ENCODE measurements around the gene WWOX.

The WWOX gene

GRCh38 chr16:78256686-78257375, 157.4 kb downstream of the WWOX start:
- no peak overlapping the region for H3K27ac Mint-ChIP-seq
- no peaks in the 10 kb centered on the region for H3K27me3 Mint-ChIP-seq (ENCODE audit: low read depth)
- no peaks in the 10 kb centered on the region for H3K9me3 Mint-ChIP-seq
- no peaks in the 10 kb centered on the region for H3K4me1 Mint-ChIP-seq (ENCODE audit: low read depth)
- H3K4me3 Mint-ChIP-seq = no peak overlapping the region
- no peaks in the 10 kb centered on the region for H3K36me3 Mint-ChIP-seq (ENCODE audit: low read depth)

DNA sequence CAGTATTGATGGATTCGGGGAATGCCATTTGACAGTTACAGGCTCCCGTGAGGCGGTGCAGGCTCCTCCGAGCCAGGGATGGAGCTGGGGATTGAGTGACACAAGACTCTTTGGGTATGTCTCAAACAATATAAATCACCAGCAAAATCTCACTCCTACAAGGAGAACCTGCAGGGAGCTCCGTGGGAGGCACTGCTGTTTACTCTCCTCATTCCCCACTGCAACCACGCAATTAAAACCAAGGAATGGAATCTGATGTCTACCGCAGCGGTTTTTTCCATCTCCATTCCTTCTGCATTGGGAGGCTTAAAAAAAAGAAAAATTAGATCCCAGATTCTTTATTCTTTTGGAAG, 157.9 kb downstream of the WWOX start:
- Mint-ChIP-seq H3K27ac (no peak overlapping the region), H3K4me1 (ENCODE audit: low read depth) (no peaks in the 10 kb centered on the region), H3K9me3 (no peaks in the 10 kb centered on the region), H3K36me3 (ENCODE audit: low read depth) (no peaks in the 10 kb centered on the region), H3K27me3 (ENCODE audit: low read depth) (no peaks in the 10 kb centered on the region), H3K4me3 (no peak overlapping the region)

- Mint-ChIP-seq H3K36me3 (ENCODE audit: low read depth) (no peaks in the 10 kb centered on the region), H3K9me3 (no peaks in the 10 kb centered on the region), H3K4me3 (no peak overlapping the region), H3K4me1 (ENCODE audit: low read depth) (no peaks in the 10 kb centered on the region), H3K27me3 (ENCODE audit: low read depth) (no peaks in the 10 kb centered on the region), H3K27ac (no peak overlapping the region)
These were observed 159.1 kb downstream of the WWOX start for GRCh38 chr16:78258375-78259065.

DNA sequence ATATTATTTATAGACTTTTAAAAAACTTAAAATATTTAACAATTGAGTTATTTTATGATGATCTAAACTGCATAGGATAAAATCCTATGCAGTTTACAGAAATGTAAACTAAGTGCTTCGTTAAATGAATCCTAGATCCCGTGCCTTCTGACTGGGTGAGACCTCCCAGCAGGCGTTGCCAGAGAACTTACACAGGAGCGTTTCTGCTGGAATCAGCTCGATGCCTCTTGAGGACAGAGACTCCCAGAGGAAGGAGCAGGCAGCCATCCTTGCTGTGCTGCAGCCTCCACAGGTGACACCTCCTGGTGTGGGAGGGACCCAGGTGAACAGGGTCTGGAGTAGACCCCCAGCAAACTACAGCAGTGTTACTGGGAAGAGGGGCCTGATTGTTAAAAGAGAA, 160.4 kb downstream of the WWOX start:
- H3K4me3 Mint-ChIP-seq = no peak overlapping the region
- H3K9me3 Mint-ChIP-seq = no peaks in the 10 kb centered on the region
- no peaks in the 10 kb centered on the region for H3K4me1 Mint-ChIP-seq (ENCODE audit: low read depth)
- no peaks in the 10 kb centered on the region for H3K36me3 Mint-ChIP-seq (ENCODE audit: low read depth)
- H3K27me3 Mint-ChIP-seq (ENCODE audit: low read depth) = no peaks in the 10 kb centered on the region
- H3K27ac Mint-ChIP-seq = no peak overlapping the region

- H3K27me3 Mint-ChIP-seq (ENCODE audit: low read depth) = no peaks in the 10 kb centered on the region
- no peaks in the 10 kb centered on the region for H3K9me3 Mint-ChIP-seq
- H3K4me3 Mint-ChIP-seq = no peak overlapping the region
- no peak overlapping the region for H3K27ac Mint-ChIP-seq
- H3K36me3 Mint-ChIP-seq (ENCODE audit: low read depth) = no peaks in the 10 kb centered on the region
- no peaks in the 10 kb centered on the region for H3K4me1 Mint-ChIP-seq (ENCODE audit: low read depth)
These were observed 165.2 kb downstream of the WWOX start for GRCh38 chr16:78264642-78265041.

DNA sequence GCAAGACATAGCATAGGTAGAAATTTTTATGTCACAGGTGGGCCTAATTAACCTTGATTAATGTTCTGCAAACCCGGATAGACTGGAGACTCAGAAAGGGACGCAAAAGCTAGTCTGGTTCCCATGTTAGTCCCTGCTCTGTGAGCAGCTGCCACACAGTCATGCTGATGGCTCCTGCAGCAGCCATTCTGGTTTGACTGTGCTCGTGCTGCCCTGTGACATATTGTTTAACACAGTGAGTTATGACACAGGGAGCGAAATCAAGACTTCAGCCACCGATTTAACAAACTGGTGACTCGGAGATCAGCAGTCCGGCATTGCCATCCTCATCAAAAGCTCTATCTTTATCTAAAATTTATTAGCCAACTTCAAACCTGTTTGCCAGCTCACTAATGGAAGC, 169.8 kb downstream of the WWOX start:
- Mint-ChIP-seq H3K27ac (no peak overlapping the region), H3K9me3 (peaks cover 6% of the 10 kb centered on the region), H3K27me3 (ENCODE audit: low read depth) (no peaks in the 10 kb centered on the region)

GRCh38 chr16:78271981-78272380, 172.5 kb downstream of the WWOX start:
- no peak overlapping the region for H3K27ac Mint-ChIP-seq
- no peak overlapping the region for H3K4me3 Mint-ChIP-seq
- H3K36me3 Mint-ChIP-seq (ENCODE audit: low read depth) = no peaks in the 10 kb centered on the region
- no peaks in the 10 kb centered on the region for H3K4me1 Mint-ChIP-seq (ENCODE audit: low read depth)
- H3K27me3 Mint-ChIP-seq (ENCODE audit: low read depth) = no peaks in the 10 kb centered on the region
- peaks cover 6% of the 10 kb centered on the region for H3K9me3 Mint-ChIP-seq

More for the DNA sequence above, 169.8 kb downstream of the WWOX start:
- H3K36me3 Mint-ChIP-seq (ENCODE audit: low read depth) = no peaks in the 10 kb centered on the region
- no peak overlapping the region for H3K4me3 Mint-ChIP-seq
- no peaks in the 10 kb centered on the region for H3K4me1 Mint-ChIP-seq (ENCODE audit: low read depth)

- Mint-ChIP-seq H3K27me3 (ENCODE audit: low read depth) (no peaks in the 10 kb centered on the region), H3K27ac (no peak overlapping the region), H3K9me3 (peaks cover 6% of the 10 kb centered on the region), H3K4me1 (ENCODE audit: low read depth) (no peaks in the 10 kb centered on the region), H3K36me3 (ENCODE audit: low read depth) (no peaks in the 10 kb centered on the region), H3K4me3 (no peak overlapping the region)
These were observed 175.3 kb downstream of the WWOX start for GRCh38 chr16:78274771-78275170.

DNA sequence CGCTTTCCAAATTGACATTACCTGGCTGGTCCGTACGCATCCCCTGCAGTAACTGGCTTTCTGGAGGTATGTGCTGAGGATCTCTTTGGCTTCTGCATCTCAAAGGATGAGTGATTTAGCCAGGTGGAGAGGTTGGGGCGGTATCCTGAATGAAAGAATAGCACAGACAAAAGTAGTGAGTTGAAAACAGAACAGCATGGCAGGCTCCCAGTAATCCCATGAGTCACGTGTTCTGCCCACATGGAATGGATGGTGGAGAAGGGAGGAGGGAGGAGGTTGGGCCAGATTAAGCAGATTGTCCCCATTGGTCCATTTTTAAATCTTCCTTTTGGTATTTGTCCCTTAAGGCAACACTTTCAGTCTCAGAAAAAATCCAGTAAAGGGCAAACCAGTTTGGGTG, 176.0 kb downstream of the WWOX start:
- H3K4me1 Mint-ChIP-seq (ENCODE audit: low read depth) = no peaks in the 10 kb centered on the region
- H3K36me3 Mint-ChIP-seq (ENCODE audit: low read depth) = no peaks in the 10 kb centered on the region
- H3K4me3 Mint-ChIP-seq = no peak overlapping the region
- no peak overlapping the region for H3K27ac Mint-ChIP-seq
- no peaks in the 10 kb centered on the region for H3K27me3 Mint-ChIP-seq (ENCODE audit: low read depth)
- peaks cover 6% of the 10 kb centered on the region for H3K9me3 Mint-ChIP-seq

DNA sequence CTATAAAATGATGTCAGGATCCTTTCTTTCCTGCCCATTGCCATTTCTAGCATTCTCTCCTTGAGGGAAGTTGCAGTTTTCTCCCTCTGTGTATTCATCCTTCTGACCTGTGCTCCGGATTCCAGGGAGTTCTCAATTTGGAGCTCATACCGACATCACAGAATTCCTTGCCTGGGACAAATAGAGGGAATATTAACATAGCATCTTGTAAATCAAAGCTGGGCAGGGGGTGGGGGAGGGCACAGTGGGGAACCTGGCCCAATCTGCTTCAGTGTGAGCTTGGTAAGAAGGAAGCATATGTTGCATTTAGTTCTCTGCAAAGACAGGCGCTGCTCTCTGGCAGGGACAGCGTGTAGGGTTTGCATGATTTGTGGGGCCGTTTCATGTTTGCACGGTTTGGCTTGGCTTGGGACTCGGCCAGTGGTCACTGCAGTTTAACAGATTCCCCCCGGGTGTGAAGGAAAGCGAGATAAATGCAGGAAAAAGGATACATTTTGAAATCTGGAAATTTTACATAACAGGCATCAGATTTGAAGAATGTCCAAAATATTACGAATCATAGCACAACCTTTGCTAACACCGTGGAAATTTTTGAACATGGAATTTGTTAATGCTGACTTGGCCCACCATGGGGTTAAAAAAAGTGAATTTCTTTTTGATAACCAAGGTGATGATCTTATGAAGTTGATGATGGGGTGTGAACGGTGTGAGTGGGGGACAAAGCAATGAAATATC, 178.0 kb downstream of the WWOX start:
- no peaks in the 10 kb centered on the region for H3K9me3 Mint-ChIP-seq
- no peaks in the 10 kb centered on the region for H3K36me3 Mint-ChIP-seq (ENCODE audit: low read depth)
- H3K4me1 Mint-ChIP-seq (ENCODE audit: low read depth) = no peaks in the 10 kb centered on the region
- no peaks in the 10 kb centered on the region for H3K27me3 Mint-ChIP-seq (ENCODE audit: low read depth)
- H3K27ac Mint-ChIP-seq = no peak overlapping the region
- no peak overlapping the region for H3K4me3 Mint-ChIP-seq

DNA sequence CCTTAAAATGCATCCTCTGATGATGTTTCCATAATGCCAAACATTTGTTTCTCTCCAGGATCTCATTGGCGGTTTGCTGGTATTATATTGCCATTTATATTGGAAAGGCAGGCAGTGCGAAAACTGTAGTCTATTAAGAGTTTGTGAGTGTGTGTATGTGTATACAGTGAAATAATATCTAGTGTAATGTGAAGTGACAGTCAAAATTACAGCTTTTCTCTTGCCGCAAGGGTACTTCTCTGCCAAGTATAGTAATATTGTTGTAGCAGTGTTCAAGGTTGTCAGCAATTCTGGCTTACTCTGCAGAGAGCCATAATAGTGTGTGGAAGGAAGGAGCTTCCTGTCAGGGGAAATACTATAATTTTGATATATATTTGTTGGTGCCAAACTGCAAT, 178.6 kb downstream of the WWOX start:
- no peaks in the 10 kb centered on the region for H3K36me3 Mint-ChIP-seq (ENCODE audit: low read depth)
- no peaks in the 10 kb centered on the region for H3K9me3 Mint-ChIP-seq
- no peak overlapping the region for H3K27ac Mint-ChIP-seq
- H3K4me3 Mint-ChIP-seq = no peak overlapping the region
- H3K27me3 Mint-ChIP-seq (ENCODE audit: low read depth) = no peaks in the 10 kb centered on the region
- no peaks in the 10 kb centered on the region for H3K4me1 Mint-ChIP-seq (ENCODE audit: low read depth)

DNA sequence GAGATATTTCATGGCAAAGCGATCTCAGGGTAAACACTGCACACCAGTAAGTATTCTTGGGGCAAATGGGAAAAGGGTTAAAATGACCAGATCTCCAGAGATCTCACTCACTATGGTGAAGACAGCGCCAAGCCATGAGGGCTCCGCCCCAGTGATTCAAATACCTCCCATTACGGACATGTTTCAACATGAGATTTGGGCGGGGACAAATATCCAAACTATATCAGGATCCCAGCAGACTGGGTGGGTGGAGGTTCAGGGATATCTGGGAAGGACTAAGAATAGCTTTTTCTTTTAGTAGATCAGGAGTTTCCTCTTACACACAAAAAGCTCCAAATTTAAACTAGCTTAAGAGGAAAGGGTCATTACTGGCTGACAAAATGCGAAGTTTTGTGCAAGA, 181.7 kb downstream of the WWOX start:
- no peaks in the 10 kb centered on the region for H3K4me1 Mint-ChIP-seq (ENCODE audit: low read depth)

DNA sequence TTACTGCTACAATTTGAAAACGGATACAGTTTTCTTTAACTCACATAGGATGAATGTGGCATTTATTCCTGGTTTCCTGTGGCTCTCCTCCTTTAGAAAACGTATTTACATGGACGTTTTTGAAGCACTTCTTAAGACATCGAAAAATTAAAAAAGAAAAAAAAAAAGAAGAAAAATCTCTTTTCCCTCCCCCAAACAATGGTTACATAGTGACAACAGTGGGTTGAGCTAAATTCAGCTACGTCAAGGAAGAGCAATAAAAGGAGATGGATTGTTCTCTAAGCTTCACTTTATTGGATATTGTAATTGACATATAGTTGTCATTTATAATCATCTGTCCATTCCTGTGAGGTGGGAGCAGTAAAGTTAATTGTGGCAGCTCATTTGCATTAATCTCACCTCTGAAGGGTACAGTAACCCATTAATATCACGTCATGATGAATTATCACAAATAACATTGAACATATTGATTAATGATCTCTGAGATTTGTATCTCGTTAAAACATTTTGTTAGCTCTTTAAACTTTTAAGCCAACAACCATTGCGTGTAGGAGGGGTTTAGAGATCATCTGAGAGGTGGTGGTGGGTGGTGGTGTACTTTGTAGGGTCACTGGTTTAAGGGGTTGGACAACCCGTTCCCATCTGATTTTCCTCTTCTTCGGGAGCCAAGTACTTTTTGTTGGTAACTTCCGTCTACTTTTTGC, 184.2 kb downstream of the WWOX start:
- H3K27me3 Mint-ChIP-seq (ENCODE audit: low read depth) = no peaks in the 10 kb centered on the region
- no peaks in the 10 kb centered on the region for H3K4me1 Mint-ChIP-seq (ENCODE audit: low read depth)
- H3K4me3 Mint-ChIP-seq = no peak overlapping the region
- no peaks in the 10 kb centered on the region for H3K9me3 Mint-ChIP-seq
- H3K36me3 Mint-ChIP-seq (ENCODE audit: low read depth) = no peaks in the 10 kb centered on the region
- H3K27ac Mint-ChIP-seq = no peak overlapping the region

More for the DNA sequence above, 181.7 kb downstream of the WWOX start:
- Mint-ChIP-seq H3K9me3 (no peaks in the 10 kb centered on the region), H3K4me3 (no peak overlapping the region), H3K27ac (no peak overlapping the region), H3K36me3 (ENCODE audit: low read depth) (no peaks in the 10 kb centered on the region), H3K27me3 (ENCODE audit: low read depth) (no peaks in the 10 kb centered on the region)

GRCh38 chr16:78284326-78284725, 184.9 kb downstream of the WWOX start:
- Mint-ChIP-seq H3K4me3 (no peak overlapping the region), H3K27ac (no peak overlapping the region), H3K4me1 (ENCODE audit: low read depth) (no peaks in the 10 kb centered on the region), H3K36me3 (ENCODE audit: low read depth) (no peaks in the 10 kb centered on the region), H3K9me3 (no peaks in the 10 kb centered on the region), H3K27me3 (ENCODE audit: low read depth) (no peaks in the 10 kb centered on the region)
